CD14-positive monocyte (primary cell): ENCODE data around the gene APBA2. TPM values are rescaled to one million over a fixed set of nuclear protein-coding genes. Genes with fewer than 3 reads are reported as not detected.
A peak's percentile ranks its signal among the peaks of the same experiment; 100 is the strongest.

Source experiments
- DNase-seq, 3 donors: peaks; one replicate each; pipeline ENCODE4 v3.0.0-alpha.2; 2011 to 2022
- H2AFZ ChIP-seq: 2 replicates; pipeline ENCODE4 v1.6.0; 2012; ENCODE audit warnings: mild to moderate bottlenecking, low read depth, low read length, inconsistent platforms; ENCODE audit not compliant: insufficient read depth, poor library complexity, severe bottlenecking
- H3K27ac ChIP-seq, 2 donors: 1 replicate in 1 of 2; 2 replicates in 1 of 2; pipeline ENCODE4 v1.5.1; 2012 to 2013; ENCODE audit warnings: low read length in 2 of 2, control low read depth in 1 of 2, inconsistent platforms in 1 of 2, low read depth in 1 of 2, mild to moderate bottlenecking in 1 of 2
- H3K27me3 ChIP-seq, 2 donors: one replicate each; pipeline versions ENCODE4 v1.6.0 to v1.6.1; 2011 to 2013; ENCODE audit warnings: low read length in 2 of 2; ENCODE audit not compliant: control insufficient read depth in 2 of 2, insufficient read depth in 2 of 2
- H3K36me3 ChIP-seq, 2 donors: replicated peaks in 1 of 2; 1 replicate in 1 of 2; 2 replicates in 1 of 2; pipeline versions ENCODE4 v1.5.1 to v1.6.1; 2012 to 2013; ENCODE audit warnings: low read length in 2 of 2, control low read depth in 1 of 2, inconsistent platforms in 1 of 2, mild to moderate bottlenecking in 1 of 2; ENCODE audit not compliant: insufficient read depth in 2 of 2, control insufficient read depth in 1 of 2
- H3K4me1 ChIP-seq, 2 donors: 1 replicate in 1 of 2; 2 replicates in 1 of 2; pipeline versions ENCODE4 v1.5.1 to v1.6.1; 2012 to 2013; ENCODE audit warnings: low read length in 2 of 2, control low read depth in 1 of 2, inconsistent platforms in 1 of 2, mild to moderate bottlenecking in 1 of 2, moderate library complexity in 1 of 2; ENCODE audit not compliant: insufficient read depth in 2 of 2, control insufficient read depth in 1 of 2
- H3K4me2 ChIP-seq: replicated peaks from 2 replicates; pipeline ENCODE3; 2012; ENCODE audit warnings: low read length, moderate library complexity, mild to moderate bottlenecking; ENCODE audit not compliant: poor library complexity, severe bottlenecking; ENCODE audit errors: extremely low read depth
- H3K4me3 ChIP-seq, 3 experiments: fragments of 200-600 bp in 1 of 3; sonication (generic) in 1 of 3; replicated peaks in 1 of 3; 1 replicate in 2 of 3; 2 replicates in 1 of 3; pipeline ENCODE4 v1.5.1; 2011 to 2013; ENCODE audit warnings: low read length in 3 of 3, mild to moderate bottlenecking in 3 of 3, control low read depth in 2 of 3, low read depth in 2 of 3, inconsistent platforms in 1 of 3, moderate library complexity in 1 of 3
- H3K79me2 ChIP-seq: 2 replicates; pipeline ENCODE4 v1.6.0; 2012; ENCODE audit warnings: mild to moderate bottlenecking, control low read depth, inconsistent platforms, low read length, moderate library complexity; ENCODE audit not compliant: insufficient read depth
- H3K9ac ChIP-seq: 2 replicates; pipeline ENCODE4 v1.6.0; 2017; ENCODE audit warnings: low read length, mild to moderate bottlenecking; ENCODE audit not compliant: insufficient read depth, poor library complexity, severe bottlenecking
- H3K9me3 ChIP-seq, 2 donors: replicated peaks in 1 of 2; 1 replicate in 1 of 2; 2 replicates in 1 of 2; pipeline versions ENCODE4 v1.5.1 to v1.6.1; 2012 to 2013; ENCODE audit warnings: low read length in 2 of 2, control low read depth in 1 of 2; ENCODE audit not compliant: control insufficient read depth in 1 of 2, insufficient read depth in 1 of 2
- H4K20me1 ChIP-seq: 2 replicates; pipeline ENCODE4 v1.6.0; 2012; ENCODE audit warnings: mild to moderate bottlenecking, low read length, control low read depth, moderate library complexity; ENCODE audit not compliant: insufficient read depth
- H3K27ac Mint-ChIP-seq, 7 donors: one replicate each; pipeline ENCODE4 v1.8.0; 2020; ENCODE audit warnings: mild to moderate bottlenecking in 7 of 7, mixed read lengths in 7 of 7, moderate library complexity in 6 of 7, inconsistent platforms in 2 of 7
- H3K27me3 Mint-ChIP-seq, 3 donors: one replicate each; pipeline ENCODE4 v1.8.0; 2021 to 2022; ENCODE audit warnings: low read depth in 3 of 3, mild to moderate bottlenecking in 3 of 3, mixed read lengths in 3 of 3, moderate library complexity in 3 of 3, inconsistent platforms in 1 of 3
- H3K36me3 Mint-ChIP-seq, 2 donors: one replicate each; pipeline ENCODE4 v1.8.0; 2020; ENCODE audit warnings: mixed read lengths in 2 of 2, inconsistent platforms in 1 of 2, mild to moderate bottlenecking in 1 of 2
- H3K4me1 Mint-ChIP-seq: one replicate; pipeline ENCODE4 v1.8.0; 2020; ENCODE audit warnings: mild to moderate bottlenecking, mixed read lengths
- H3K4me3 Mint-ChIP-seq, 2 donors: one replicate each; pipeline ENCODE4 v1.8.0; 2020; ENCODE audit warnings: mild to moderate bottlenecking in 2 of 2, mixed read lengths in 2 of 2, moderate library complexity in 1 of 2
- H3K9me3 Mint-ChIP-seq, 7 donors: one replicate each; pipeline ENCODE4 v1.8.0; 2020 to 2022; ENCODE audit warnings: mixed read lengths in 7 of 7, mild to moderate bottlenecking in 6 of 7, moderate library complexity in 6 of 7, inconsistent platforms in 2 of 7
- CTCF ChIP-seq: fragments of 200-600 bp; IDR thresholded peaks from one replicate; pipeline ENCODE4 v1.8.0; 2022; ENCODE audit warnings: antibody characterized with exemption, mild to moderate bottlenecking
- WGBS: methylation state at CpG from one replicate; pipeline ENCODE4 v1.1.5; 2013; ENCODE audit warnings: missing lambda C conversion rate; ENCODE audit not compliant: insufficient coverage; 5-methylcytosine and 5-hydroxymethylcytosine counted together
- intact Hi-C, 2 donors: fragments of 100-400 bp; cut with micrococcal nuclease; formaldehyde crosslinking; loops; one replicate each; pipeline versions ENCODE4 v1.15.0 to v1.15.1; 2023
- polyA plus RNA-seq, 3 donors: library from polyadenylated mRNA; depleted of rRNA in 1 of 3; unstranded in 2 of 3; stranded (reverse) in 1 of 3; fragments of 300-500 nt in 2 of 3; fragments of >200 nt in 1 of 3; fragmentation: Illumina TruSeq in 2 of 3; gene quantifications; 1 replicate in 2 of 3; 2 replicates in 1 of 3; pipeline ENCODE4 v1.2.3, GENCODE V29; 2012 to 2021

The APBA2 gene
- polyA plus RNA-seq, 3 donors: 0.30 TPM; not detected in 2

GRCh38 chr15:28993051-28993719 is 107.4 kb downstream of the APBA2 start:
- Histone ChIP-seq H4K20me1 (no peaks in the 10 kb centered on the region), H3K4me2 (no peak overlapping the region), H3K4me3 (no peak overlapping the region), H3K27ac (no peak overlapping the region), H3K79me2 (no peaks in the 10 kb centered on the region), H3K9ac (no peak overlapping the region), H3K9me3 (no peaks in the 10 kb centered on the region), H3K4me1 (peaks cover 28% of the 10 kb centered on the region in 2 donors), H3K27me3 (no peaks in the 10 kb centered on the region), H2AFZ (peak overlapping the region; percentile 31), H3K36me3 (no peaks in the 10 kb centered on the region)
- H3K36me3 Mint-ChIP-seq: no peaks in the 10 kb centered on the region
- H3K4me3 Mint-ChIP-seq: no peak overlapping the region
- peak in 1 of 3 donors; percentile 29 for DNase-seq
- peak overlapping the region in 1 of 7 donors; percentile 42 for H3K27ac Mint-ChIP-seq
- H3K4me1 Mint-ChIP-seq: peaks cover 32% of the 10 kb centered on the region
- H3K27me3 Mint-ChIP-seq: peaks cover 1 to 2% (median 2%) of the 10 kb centered on the region in 3 donors
- WGBS: 67% methylated on average over 12 of the region's 12 CpGs
- TF ChIP-seq CTCF: no peak
- intact Hi-C loops: no loop called here
- H3K9me3 Mint-ChIP-seq: peaks cover 0 to 2% (median 0%) of the 10 kb centered on the region in 7 donors

DNA sequence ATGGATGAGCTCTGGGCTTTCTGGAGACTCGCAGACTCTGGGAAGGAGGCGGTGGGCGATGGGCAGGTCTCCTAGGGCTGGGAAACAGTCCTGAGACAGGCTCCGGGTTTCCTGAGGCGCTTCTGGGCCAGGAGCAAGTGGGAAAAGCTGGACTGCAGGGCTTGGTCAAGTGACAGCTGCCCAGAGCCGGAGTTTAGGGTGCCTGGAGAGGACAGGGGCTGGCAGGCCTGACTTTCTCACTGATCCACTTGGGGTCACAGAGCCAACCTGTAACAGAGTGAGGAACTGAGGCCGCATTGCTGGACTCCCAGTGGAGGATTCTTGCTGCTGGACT is 107.9 kb downstream of the APBA2 start:
- H4K20me1 ChIP-seq: no peaks in the 10 kb centered on the region
- H3K36me3 Mint-ChIP-seq: no peaks in the 10 kb centered on the region
- H3K27ac Mint-ChIP-seq: no peak overlapping the region
- H3K9me3 ChIP-seq: no peaks in the 10 kb centered on the region
- H3K27me3 ChIP-seq: no peaks in the 10 kb centered on the region
- H3K4me3 ChIP-seq: no peak overlapping the region
- no peaks in the 10 kb centered on the region for H3K9me3 Mint-ChIP-seq
- peaks cover 28% of the 10 kb centered on the region in 2 donors for H3K4me1 ChIP-seq
- H3K27me3 Mint-ChIP-seq: peaks cover 1 to 2% (median 2%) of the 10 kb centered on the region in 3 donors
- no peak for TF ChIP-seq CTCF
- 96% methylated on average over 6 of the region's 7 CpGs for WGBS
- H3K36me3 ChIP-seq: no peaks in the 10 kb centered on the region
- no peak overlapping the region for H3K9ac ChIP-seq
- no peak for DNase-seq
- no peaks in the 10 kb centered on the region for H3K79me2 ChIP-seq
- no peak overlapping the region for H3K4me3 Mint-ChIP-seq
- H3K4me2 ChIP-seq: no peak overlapping the region
- intact Hi-C loops: no loop called here
- H2AFZ ChIP-seq: peak overlapping the region; percentile 31
- peaks cover 32% of the 10 kb centered on the region for H3K4me1 Mint-ChIP-seq
- no peak overlapping the region for H3K27ac ChIP-seq
